Natural killer cell treated with Interleukin-12 subunit alpha and Interleukin-12 subunit beta and Interleukin-15 and Interleukin-18, amount 100 ng/mL, for 72 hours (primary cell): ENCODE measurements around the gene IKZF3. TPM values are rescaled to one million over a fixed set of nuclear protein-coding genes. Genes with fewer than 3 reads are reported as not detected.
A peak's percentile ranks its signal among the peaks of the same experiment; 100 is the strongest.
"Not testable (repeated sequence)": the region's sequence is repeated elsewhere in the genome, so short reads cannot be mapped to it uniquely, and the experiment has no call there.

ENCODE experiments used
- ATAC-seq, 2 donors: fragments of 150-1000 bp; cut with Tn5 transposase in 1 of 2; sonication (Bioruptor Pico), chemical (Tn5 transposase) in 1 of 2; 2 replicates each; pipeline ENCODE4 v1.10.0; 2021
- DNase-seq: peaks from one replicate; pipeline ENCODE4 v3.0.0; 2022; ENCODE audit warnings: low spot score
- H3K27ac Mint-ChIP-seq, 2 donors: 1 replicate in 1 of 2; 2 replicates in 1 of 2; pipeline ENCODE4 v1.8.0; 2022; ENCODE audit warnings: mixed read lengths in 2 of 2, mild to moderate bottlenecking in 1 of 2, moderate library complexity in 1 of 2
- H3K27me3 Mint-ChIP-seq, 2 donors: 1 replicate in 1 of 2; 2 replicates in 1 of 2; pipeline ENCODE4 v1.8.0; 2022; ENCODE audit warnings: mixed read lengths in 2 of 2
- H3K36me3 Mint-ChIP-seq: one replicate; pipeline ENCODE4 v1.8.0; 2022; ENCODE audit warnings: mixed read lengths
- H3K4me1 Mint-ChIP-seq, 2 donors: 1 replicate in 1 of 2; 2 replicates in 1 of 2; pipeline ENCODE4 v1.8.0; 2022; ENCODE audit warnings: low read depth in 2 of 2, mixed read lengths in 2 of 2, mild to moderate bottlenecking in 1 of 2
- H3K4me3 Mint-ChIP-seq: one replicate; pipeline ENCODE4 v1.8.0; 2022; ENCODE audit warnings: mixed read lengths
- H3K9me3 Mint-ChIP-seq: 2 replicates; pipeline ENCODE4 v1.8.0; 2022; ENCODE audit warnings: mixed read lengths
- total RNA-seq, 2 donors: library from RNA; stranded (reverse); gene quantifications; one replicate each; pipeline ENCODE4 v1.2.3, GENCODE V29; 2022

The IKZF3 gene
- 10 to 100 TPM; 65.5 to 80.9 TPM for total RNA-seq

DNA sequence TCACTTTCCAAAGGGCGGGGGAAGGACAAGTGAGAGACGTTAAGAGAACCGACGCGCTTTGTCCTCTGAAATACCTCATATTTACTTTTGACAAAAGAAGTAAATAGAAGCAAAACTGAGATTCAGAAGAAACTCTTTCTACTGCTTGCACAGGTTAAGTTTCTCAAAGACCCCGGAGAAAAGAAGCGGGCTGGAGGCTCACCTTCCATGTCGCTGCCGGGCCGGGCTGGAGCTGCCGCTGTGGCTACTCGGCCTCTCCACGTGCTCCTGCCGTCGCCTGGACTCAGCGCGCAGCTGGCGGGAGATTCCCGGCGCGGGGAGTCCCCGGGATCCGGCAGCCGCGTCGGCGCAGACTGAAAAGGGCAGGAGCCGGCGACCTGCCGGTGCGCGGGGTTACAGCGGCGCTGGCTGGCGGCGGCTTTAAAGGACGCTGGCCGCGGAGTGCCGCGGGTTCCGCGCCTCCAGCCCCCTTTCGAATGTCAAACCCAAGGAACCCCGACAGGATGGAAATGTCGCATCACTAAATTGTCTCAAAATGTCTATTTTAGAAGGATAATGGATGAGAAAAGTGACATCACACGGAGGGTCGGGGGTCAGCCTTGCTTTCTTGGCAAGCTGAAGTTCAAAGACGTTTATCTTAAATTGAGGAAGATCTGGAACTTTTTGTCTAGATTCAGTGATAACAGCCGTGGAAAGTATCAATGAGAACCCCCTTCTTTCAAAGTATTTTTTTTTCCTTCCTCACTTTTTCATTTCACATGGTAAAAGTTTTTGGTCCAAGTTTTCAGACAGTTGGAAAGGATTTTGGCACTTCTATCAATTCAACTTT, at the start of gene IKZF3:
Gene IKZF3 (minus strand): TSS at position 395 of the 829 bp plus-strand sequence. CDS start 186 bp downstream, at position 209.
- Mint-ChIP-seq H3K4me1 (peaks cover 48 to 53% of the 10 kb centered on the region in 2 donors), H3K27me3 (no peaks in the 10 kb centered on the region), H3K9me3 (no peaks in the 10 kb centered on the region), H3K36me3 (peaks cover 16% of the 10 kb centered on the region), H3K27ac (peak within 1 kb of the TSS; percentile 83 to 99), H3K4me3 (peak within 1 kb of the TSS; percentile 97)
- DNase-seq (peak; percentile 93), ATAC-seq (peak; percentile 86 to 98)

DNA sequence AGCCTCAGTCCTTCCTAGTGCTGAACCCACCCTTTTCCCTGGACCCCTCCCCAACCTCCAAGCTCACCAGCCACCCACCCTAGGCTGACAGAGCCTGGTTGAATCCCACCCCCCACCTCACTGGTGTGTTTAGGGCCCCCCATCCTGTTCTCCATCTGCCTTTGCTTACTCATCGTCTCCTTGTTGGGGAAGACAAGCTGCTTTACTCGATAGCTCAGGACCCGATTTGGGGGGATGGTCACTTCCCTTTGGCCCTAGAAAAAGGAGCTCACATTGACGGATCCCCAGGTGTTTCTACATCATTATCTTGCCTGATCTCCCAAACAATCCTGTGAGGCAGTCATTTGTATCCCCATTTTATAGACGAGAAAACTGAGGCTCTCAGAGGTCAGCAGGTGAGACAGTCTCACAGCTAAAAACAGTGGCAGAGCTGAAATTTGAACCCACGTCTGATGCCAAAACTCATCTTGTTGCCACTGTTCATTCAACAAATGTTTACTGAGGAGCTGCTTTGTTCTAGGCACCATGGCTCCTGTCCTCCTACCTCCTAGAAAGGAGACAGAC, 44.8 kb upstream of the IKZF3 start:
- H3K27me3 Mint-ChIP-seq = no peaks in the 10 kb centered on the region
- H3K4me1 Mint-ChIP-seq = peaks cover 11 to 23% of the 10 kb centered on the region in 2 donors
- no peaks in the 10 kb centered on the region for H3K9me3 Mint-ChIP-seq
- DNase-seq (no peak), ATAC-seq (no peak)
- H3K27ac Mint-ChIP-seq = peak overlapping the region in 1 of 2 donors; percentile 21
- no peak overlapping the region for H3K4me3 Mint-ChIP-seq
- peaks cover 12% of the 10 kb centered on the region for H3K36me3 Mint-ChIP-seq

DNA sequence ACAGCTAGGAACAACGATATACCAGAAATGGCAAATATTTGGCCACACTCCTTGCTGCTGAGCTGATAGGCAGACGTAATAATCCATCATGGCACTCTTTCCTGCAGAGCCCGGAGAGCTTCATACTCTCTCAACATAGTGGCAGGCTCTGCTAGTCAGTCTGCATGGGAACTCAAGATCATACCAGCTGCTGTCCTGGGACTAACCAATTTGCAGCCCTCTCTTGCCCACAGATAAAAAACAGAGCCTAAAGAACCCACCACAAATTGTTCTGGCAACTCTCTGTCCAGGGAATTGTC, 40.8 kb upstream of the IKZF3 start:
- Mint-ChIP-seq H3K27me3 (no peaks in the 10 kb centered on the region), H3K4me1 (peaks cover 17 to 22% of the 10 kb centered on the region in 2 donors), H3K27ac (peak overlapping the region; percentile 64 to 90), H3K36me3 (peaks cover 8% of the 10 kb centered on the region), H3K4me3 (no peak overlapping the region), H3K9me3 (no peaks in the 10 kb centered on the region)
- DNase-seq (no peak), ATAC-seq (no peak)

DNA sequence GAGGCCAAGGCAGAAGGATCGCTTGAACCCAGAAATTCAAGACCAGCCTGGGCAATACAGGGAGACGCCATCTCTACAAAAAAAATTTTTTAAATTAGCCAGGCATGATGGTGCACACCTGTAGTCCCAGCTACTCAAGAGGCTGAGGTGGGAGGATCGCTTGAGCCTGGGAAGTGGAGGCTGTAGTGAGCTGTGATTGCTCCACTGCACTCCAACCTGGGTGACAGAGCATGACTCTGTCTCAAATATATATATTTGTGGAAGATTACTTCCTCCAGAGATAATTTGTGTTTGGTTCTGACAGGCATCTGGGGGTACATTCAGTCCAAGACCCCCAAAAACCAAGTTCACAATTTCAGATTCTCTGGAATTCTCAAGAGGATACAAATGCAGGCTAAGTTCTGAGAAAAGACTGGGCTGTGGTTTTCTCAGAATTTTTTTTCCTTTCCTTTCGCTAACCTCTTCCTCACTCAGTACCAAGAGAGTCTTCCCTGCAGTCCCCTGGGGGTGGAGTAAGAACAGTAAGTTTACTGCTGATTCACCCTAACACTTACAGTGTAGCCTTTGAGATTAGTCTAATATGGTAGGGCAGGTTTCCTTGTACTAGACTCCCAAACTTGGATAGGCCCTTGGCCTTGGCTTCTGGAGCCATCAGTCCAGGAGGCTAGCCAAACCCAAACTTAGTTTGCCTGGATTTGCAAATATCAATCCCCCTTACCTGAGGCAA, 39.2 kb upstream of the IKZF3 start:
- Mint-ChIP-seq H3K4me1 (peaks cover 17 to 22% of the 10 kb centered on the region in 2 donors), H3K9me3 (no peaks in the 10 kb centered on the region), H3K27me3 (no peaks in the 10 kb centered on the region), H3K4me3 (peak overlapping the region; percentile 63), H3K36me3 (peaks cover 8% of the 10 kb centered on the region), H3K27ac (peak overlapping the region; percentile 64 to 90)
- ATAC-seq = peak; percentile 91 to 95
- no peak for DNase-seq

DNA sequence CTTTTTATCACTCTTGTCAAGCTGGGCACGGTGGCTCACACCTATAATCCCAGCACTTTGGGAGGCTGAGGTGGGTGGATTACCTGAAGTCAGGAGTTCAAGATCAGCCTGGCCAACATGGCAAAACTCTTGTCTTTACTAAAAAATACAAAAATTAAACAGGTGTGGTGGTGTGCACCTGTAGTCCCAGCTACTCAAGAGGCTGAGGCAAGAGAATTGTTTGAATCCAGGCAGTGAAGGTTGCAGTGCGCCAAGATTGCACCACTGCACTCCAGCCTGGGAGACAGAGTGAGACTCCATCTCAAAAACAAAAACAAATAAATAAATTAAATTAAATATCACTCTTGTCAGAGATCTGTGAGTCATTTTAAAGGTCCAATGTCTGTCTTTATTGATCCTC, 37.9 kb upstream of the IKZF3 start:
- not testable (repeated sequence) for H3K27me3 Mint-ChIP-seq, H3K27ac Mint-ChIP-seq, H3K4me3 Mint-ChIP-seq, DNase-seq, H3K36me3 Mint-ChIP-seq, ATAC-seq, H3K9me3 Mint-ChIP-seq
- H3K4me1 Mint-ChIP-seq = peaks cover 17 to 22% of the 10 kb centered on the region in 2 donors

DNA sequence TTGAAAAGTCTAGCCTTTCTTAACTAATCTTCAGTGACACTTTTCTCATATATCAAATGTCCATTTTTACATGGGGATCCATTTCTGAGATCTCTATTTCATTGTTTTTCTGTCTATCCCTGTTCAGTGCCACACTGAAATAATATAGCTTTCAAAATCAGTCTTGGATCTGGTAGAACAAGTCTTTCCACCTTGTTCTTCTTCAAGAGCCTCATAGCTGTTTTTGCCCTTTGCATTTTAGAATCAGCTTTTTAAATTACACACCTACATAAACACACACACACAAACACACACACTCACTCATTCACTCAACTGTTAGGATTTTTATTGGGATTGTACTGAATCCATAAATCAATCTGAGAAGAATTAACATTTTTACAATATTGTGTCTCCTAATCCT, 35.1 kb upstream of the IKZF3 start:
- no peak for ATAC-seq
- Mint-ChIP-seq H3K9me3 (no peaks in the 10 kb centered on the region), H3K27ac (no peak overlapping the region), H3K4me1 (peaks cover 7 to 17% of the 10 kb centered on the region in 2 donors), H3K27me3 (no peaks in the 10 kb centered on the region), H3K36me3 (no peaks in the 10 kb centered on the region), H3K4me3 (no peak overlapping the region)
- DNase-seq = no peak

DNA sequence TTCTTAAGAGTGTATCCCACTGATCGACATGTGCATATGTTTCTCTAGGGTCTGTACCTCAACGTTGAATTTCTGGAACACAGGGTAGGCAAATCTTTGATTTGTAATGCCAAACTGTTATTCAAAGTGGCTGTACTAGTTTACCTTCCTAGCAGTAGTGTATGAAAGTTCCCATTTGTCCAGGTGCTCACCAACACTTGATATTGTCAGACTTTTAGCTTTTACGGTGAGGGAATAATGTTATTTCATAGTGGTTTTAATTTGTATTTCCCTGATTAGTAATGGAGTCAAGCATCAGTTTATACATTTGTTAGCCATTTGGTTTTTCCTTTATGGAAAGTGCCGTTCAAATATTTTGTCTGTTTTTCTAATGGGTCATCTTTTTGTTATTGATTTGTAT, 34.0 kb upstream of the IKZF3 start:
- no peak for DNase-seq

DNA sequence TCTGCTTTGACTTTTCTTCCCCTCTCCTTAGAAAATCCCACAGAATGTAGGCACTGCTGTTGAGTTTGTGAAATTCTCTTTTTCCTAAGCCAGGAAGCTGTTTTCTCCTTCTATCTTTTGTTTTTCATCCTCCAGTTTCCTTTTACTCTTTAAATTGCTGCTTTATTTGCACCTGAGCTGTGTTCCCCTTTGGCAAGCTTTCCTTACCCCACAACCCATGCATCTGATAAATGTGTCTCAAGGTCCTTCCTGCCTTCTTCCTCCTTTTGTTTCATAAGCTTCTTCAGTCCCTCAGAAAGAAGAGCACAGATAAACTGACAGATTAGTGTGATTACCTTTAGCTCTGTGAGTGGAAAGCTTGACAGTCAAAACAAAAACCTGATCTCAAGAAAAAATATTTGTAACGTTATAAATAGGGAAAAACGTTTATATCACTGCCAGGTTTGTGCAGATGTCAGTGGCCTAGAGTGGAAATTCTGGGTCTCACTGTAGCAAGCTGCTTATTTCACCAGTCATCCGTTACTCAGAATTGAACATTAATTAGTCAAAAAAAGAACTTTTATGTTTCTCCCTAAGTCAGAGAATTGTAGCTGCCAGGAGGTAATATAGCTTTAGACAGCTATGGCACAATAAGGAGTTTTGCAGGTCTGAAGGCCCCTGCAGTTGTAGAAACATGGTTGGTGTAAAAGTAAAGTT, 30.7 kb upstream of the IKZF3 start:
- peak overlapping the region; percentile 17 for H3K4me3 Mint-ChIP-seq
- no peaks in the 10 kb centered on the region for H3K36me3 Mint-ChIP-seq
- H3K9me3 Mint-ChIP-seq = no peaks in the 10 kb centered on the region
- H3K27ac Mint-ChIP-seq = peak overlapping the region in 1 of 2 donors; percentile 68
- ATAC-seq (peak in 1 of 2 donors; percentile 41), DNase-seq (no peak)
- peaks cover 2 to 7% of the 10 kb centered on the region in 2 donors for H3K27me3 Mint-ChIP-seq
- H3K4me1 Mint-ChIP-seq = peaks cover 0 to 7% of the 10 kb centered on the region in 2 donors

More for the DNA sequence above, 34.0 kb upstream of the IKZF3 start:
- Mint-ChIP-seq H3K36me3 (no peaks in the 10 kb centered on the region), H3K27ac (peak overlapping the region in 1 of 2 donors; percentile 25), H3K4me1 (peaks cover under 1 to 9% of the 10 kb centered on the region in 2 donors), H3K9me3 (no peaks in the 10 kb centered on the region), H3K4me3 (no peak overlapping the region), H3K27me3 (no peaks in the 10 kb centered on the region)
- no peak for ATAC-seq

DNA sequence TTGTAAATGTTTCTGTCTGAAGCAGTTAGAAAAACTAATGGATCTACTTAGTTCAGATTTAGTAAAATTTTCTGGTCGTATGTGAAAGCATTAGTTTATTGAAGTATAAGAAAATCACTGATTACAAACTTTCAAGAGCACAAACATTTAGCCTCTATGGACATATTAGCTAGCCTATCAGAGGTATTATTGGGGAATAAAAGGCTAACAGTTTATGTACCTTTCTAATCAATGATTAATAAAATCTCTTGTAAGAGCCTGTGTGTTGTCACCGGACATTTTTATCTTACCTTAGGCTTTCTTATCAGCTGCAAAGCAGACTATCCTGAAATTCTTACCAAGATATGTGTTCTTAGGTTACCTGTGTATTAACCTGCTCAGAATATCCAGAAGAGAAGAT, 25.1 kb upstream of the IKZF3 start:
- Mint-ChIP-seq H3K36me3 (no peaks in the 10 kb centered on the region), H3K4me3 (no peak overlapping the region), H3K27me3 (peaks cover 5 to 7% of the 10 kb centered on the region in 2 donors), H3K27ac (no peak overlapping the region), H3K4me1 (no peaks in the 10 kb centered on the region), H3K9me3 (no peaks in the 10 kb centered on the region)
- DNase-seq (no peak), ATAC-seq (no peak)

DNA sequence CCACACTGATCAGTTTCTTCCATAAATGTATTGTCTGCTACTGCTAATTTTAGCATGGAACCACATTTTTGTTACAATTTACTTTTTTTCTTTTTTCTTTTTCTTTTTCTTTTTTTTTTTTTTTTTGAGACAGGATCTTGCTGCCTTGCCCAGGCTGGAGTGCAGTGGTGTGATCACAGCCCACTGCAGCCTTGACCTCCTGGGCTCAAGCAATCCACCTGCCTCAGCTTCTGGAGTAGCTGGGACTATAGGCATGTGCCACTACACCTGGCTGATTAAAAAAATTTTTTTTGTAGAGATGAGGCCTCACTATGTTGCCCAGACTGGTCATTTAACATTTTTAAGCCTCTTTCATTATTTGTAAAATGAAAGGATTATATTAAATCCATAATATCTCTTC, 23.0 kb upstream of the IKZF3 start:
- H3K36me3 Mint-ChIP-seq = no peaks in the 10 kb centered on the region
- H3K27ac Mint-ChIP-seq = no peak overlapping the region
- no peaks in the 10 kb centered on the region for H3K4me1 Mint-ChIP-seq
- DNase-seq (no peak), ATAC-seq (no peak)
- no peaks in the 10 kb centered on the region for H3K9me3 Mint-ChIP-seq
- H3K27me3 Mint-ChIP-seq = peaks cover 0 to 3% of the 10 kb centered on the region in 2 donors
- no peak overlapping the region for H3K4me3 Mint-ChIP-seq

DNA sequence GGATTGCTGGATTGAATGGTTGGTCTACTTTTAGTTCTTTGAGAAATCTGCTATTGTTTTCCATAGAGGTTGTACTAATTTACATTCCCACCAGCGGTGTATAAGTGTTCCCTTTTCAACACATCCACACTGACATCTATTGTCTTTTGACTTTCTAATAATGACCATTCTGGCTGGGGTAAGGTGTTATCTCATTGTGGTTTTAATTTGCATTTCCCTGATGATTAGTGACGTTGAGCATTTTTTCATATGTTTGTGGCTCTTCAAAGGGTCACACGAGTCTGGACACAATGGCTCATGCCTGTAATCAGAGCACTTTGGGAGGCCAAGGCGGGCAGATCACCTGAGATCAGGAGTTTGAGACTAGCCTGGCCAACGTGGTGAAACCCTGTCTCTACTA, 22.0 kb upstream of the IKZF3 start:
- not testable (repeated sequence) for DNase-seq, H3K27me3 Mint-ChIP-seq, H3K4me3 Mint-ChIP-seq, ATAC-seq, H3K27ac Mint-ChIP-seq, H3K9me3 Mint-ChIP-seq, H3K4me1 Mint-ChIP-seq, H3K36me3 Mint-ChIP-seq

DNA sequence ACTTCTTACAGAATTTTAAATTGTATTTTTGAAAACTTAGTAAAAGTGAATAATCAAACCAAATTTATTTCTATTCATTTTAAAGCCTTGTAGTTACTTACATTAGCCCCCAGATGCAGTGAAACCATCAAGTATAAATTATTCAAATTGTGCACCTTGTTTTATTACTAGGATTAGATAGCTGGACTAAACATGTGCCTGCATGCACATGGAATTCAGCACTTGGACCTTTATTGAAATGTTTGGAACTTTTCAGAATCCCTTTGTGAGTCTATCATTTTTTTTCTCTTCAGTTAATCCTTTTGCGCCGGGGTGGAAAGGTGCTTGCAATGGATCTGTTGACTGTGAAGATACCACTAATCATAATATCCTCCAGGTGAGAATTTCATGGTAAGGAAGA, 8.6 kb upstream of the IKZF3 start:
- peaks cover 2 to 4% of the 10 kb centered on the region in 2 donors for H3K27me3 Mint-ChIP-seq
- H3K36me3 Mint-ChIP-seq = no peaks in the 10 kb centered on the region
- ATAC-seq = no peak
- DNase-seq = no peak
- H3K4me1 Mint-ChIP-seq = peaks cover under 1 to 3% of the 10 kb centered on the region in 2 donors
- no peak overlapping the region for H3K27ac Mint-ChIP-seq
- no peak overlapping the region for H3K4me3 Mint-ChIP-seq
- no peaks in the 10 kb centered on the region for H3K9me3 Mint-ChIP-seq

DNA sequence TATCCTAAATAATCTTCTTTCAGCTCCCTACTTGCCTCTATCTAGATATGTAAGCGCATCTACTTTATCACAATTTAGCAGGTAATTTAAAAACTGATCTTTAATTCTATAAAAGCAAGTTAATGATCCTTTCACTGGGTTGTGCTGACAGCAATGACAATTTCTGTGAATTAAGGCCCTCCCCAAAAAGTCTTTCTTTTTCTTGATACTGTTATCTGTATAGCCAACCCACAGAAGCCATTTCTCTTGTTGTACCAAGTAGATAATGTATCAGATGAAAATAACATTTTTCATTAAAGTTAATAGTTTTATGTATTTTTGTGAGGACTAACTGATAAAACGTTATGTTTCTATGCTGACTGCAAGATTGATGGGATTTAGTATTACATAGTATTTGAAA, 7.7 kb upstream of the IKZF3 start:
- Mint-ChIP-seq H3K4me3 (no peak overlapping the region), H3K9me3 (no peaks in the 10 kb centered on the region), H3K27ac (no peak overlapping the region), H3K4me1 (peaks cover 8 to 10% of the 10 kb centered on the region in 2 donors), H3K27me3 (no peaks in the 10 kb centered on the region), H3K36me3 (no peaks in the 10 kb centered on the region)
- no peak for ATAC-seq
- no peak for DNase-seq
